ENCODE measurements around the gene RPP25. TPM values are rescaled to one million over a fixed set of nuclear protein-coding genes. Genes with fewer than 3 reads are reported as not detected.

The RPP25 gene
- total and polyA plus RNA-seq, 8 donors = 3.0 to 6.7 (median 4.7) TPM

DNA sequence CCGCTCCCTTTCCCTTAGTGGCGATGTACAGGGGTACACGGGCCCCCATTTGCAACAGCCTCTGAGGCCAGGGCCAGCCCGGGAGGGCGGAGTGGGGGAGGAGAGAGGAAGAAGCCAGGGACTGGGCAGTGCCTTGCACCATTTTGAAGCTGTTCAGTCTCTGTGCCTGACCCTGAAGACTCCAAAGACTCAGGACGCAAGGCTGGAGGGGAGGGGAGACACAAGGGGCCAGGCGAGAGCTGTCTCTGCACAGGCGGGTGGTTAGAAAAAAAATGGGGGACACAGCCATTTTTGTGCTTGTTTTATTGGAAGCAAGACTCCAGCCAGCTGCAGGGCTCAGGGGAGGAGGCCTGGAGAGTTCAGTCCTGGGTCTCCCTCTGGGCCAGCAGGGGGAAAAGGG, 1.6 kb downstream of the RPP25 start:
- WGBS, 2 donors = 83 to 85% methylated on average over 8 of the region's 8 CpGs
- DNase-seq (peak in 1 of 6 donors; percentile 18), ATAC-seq (no peak), FAIRE-seq (no peak)
- intact Hi-C loops (cut with DNase I) = loop anchor here in 2 of 3 donors (10.0 kb wide), 2 partner anchors 250 to 320 kb away; partner anchors contain the start of gene C15orf39 (in 1 of the 2)
- H3K27ac ChIP-seq = no peak overlapping the region
- H3K4me1 ChIP-seq = peaks cover 5 to 16% (median 12%) of the 10 kb centered on the region in 3 donors
- peak overlapping the region in 2 of 4 donors; percentile 71 to 80 for H3K4me3 ChIP-seq
- TF ChIP-seq, protein P1, sequence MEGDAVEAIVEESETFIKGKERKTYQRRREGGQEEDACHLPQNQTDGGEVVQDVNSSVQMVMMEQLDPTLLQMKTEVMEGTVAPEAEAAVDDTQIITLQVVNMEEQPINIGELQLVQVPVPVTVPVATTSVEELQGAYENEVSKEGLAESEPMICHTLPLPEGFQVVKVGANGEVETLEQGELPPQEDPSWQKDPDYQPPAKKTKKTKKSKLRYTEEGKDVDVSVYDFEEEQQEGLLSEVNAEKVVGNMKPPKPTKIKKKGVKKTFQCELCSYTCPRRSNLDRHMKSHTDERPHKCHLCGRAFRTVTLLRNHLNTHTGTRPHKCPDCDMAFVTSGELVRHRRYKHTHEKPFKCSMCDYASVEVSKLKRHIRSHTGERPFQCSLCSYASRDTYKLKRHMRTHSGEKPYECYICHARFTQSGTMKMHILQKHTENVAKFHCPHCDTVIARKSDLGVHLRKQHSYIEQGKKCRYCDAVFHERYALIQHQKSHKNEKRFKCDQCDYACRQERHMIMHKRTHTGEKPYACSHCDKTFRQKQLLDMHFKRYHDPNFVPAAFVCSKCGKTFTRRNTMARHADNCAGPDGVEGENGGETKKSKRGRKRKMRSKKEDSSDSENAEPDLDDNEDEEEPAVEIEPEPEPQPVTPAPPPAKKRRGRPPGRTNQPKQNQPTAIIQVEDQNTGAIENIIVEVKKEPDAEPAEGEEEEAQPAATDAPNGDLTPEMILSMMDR (IDR thresholded peaks at IDR 0.05) = no peak
- H3K27me3 ChIP-seq = no peaks in the 10 kb centered on the region
- no peaks in the 10 kb centered on the region for H3K36me3 ChIP-seq
- H3K9me3 ChIP-seq = no peaks in the 10 kb centered on the region

DNA sequence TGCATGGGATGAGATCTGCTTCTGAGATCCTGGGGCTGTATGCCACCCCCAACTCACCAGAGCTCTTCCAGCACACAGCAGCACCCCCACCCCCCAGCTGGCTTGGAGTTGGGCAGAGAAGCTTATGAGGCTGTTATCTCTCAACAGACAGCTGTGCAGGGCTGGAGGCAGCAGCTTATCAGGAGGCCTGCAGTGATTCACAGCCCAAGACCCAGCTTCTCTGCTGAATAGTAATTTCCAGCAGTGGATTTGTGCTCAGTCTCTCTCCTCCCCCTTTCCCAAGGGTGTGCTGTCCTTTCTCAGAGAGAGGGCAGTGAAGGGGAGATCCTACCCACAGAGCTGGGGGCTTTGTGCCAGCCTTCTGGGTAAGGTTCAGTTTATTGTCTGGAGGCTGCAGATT, 2.1 kb downstream of the RPP25 start:
- no peak overlapping the region for H3K27ac ChIP-seq
- ATAC-seq = no peak
- no peak overlapping the region for H3K4me3 ChIP-seq

DNA sequence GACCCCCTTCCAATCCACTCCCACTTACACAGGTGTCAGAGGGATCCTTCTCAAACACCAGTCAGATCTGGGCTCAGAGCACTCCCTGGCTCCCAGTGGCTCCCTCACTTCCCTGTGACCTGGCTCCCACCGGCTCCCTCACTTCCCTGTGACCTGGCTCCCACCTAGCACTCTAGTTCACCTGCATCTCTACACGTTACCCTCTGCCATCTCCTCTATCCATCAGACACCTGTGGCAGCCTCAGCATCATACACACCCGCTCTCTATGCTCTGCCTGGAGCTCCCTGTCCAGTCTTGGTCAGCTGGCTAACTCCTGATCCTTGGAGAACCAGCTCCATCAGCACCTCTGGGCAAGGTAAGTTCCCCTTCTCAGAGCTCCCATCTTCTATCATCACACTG, 5.6 kb downstream of the RPP25 start:
- Histone ChIP-seq H3K27ac (no peak overlapping the region), H3K4me3 (no peak overlapping the region), H3K27me3 (no peaks in the 10 kb centered on the region), H3K9me3 (no peaks in the 10 kb centered on the region), H3K4me1 (peaks cover 0 to 12% (median 9%) of the 10 kb centered on the region in 3 donors), H3K36me3 (no peaks in the 10 kb centered on the region)
- 50 to 54% methylated on average over 3 of the region's 3 CpGs for WGBS, 2 donors
- ATAC-seq (no peak), FAIRE-seq (no peak), DNase-seq (no peak)
- TF ChIP-seq, protein P1 (IDR thresholded peaks at IDR 0.05) = no peak
- intact Hi-C loops (cut with DNase I) = loop anchor here (5.0 to 10.0 kb wide), 3 partner anchors 179 to 316 kb away; partner anchors contain the start of gene C15orf39 (in 1 of the 3)

More for the DNA sequence above, 2.1 kb downstream of the RPP25 start:
- Histone ChIP-seq H3K4me1 (peaks cover 5 to 16% (median 12%) of the 10 kb centered on the region in 3 donors), H3K27me3 (no peaks in the 10 kb centered on the region), H3K36me3 (no peaks in the 10 kb centered on the region), H3K9me3 (no peaks in the 10 kb centered on the region)
- no peak for FAIRE-seq
- TF ChIP-seq, protein P1 (IDR thresholded peaks at IDR 0.05) = no peak
- no peak for DNase-seq
- intact Hi-C loops (cut with DNase I) = loop anchor here (5.0 to 10.0 kb wide), 3 partner anchors 182 to 320 kb away; partner anchors contain the start of gene C15orf39 (in 1 of the 3)

DNA sequence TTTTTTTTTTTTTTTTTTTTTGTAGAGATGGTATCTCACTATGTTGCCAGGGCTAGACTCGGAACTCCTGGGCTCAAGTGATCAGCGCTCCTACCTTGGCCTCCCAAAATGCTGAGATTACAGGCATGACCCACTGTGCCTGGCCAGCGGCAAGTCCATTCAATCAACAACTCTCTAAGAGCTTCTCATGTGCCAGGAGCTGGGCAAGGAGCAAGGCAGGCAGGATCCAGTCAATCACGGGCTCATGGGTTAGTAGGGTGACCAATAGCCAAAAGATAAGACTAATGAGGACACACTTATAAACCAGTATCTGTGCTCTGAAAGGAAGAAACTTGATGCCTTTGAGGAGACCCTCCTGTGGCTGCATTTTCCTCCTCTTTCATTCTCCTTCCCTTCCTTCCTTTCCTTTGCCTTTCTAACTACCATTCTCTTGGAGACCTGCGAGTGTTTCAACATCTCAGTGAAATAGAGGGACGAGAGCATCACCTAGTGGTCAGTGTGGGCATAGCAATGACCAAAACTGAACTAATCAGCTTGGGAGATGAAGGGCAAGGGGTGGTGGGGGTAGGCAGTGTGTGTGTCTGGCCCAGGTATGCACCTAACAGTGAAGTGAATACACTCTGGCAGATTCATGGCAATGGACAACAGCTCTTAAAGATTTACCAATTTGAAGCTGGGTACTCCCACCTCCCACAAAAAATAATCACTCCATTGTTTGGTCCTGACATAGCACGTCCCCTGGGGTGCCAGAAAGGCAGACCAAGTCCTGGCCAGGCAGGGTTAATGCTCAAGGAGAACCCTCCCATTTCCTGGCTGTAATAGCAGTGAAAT, 6.3 kb downstream of the RPP25 start:
- Histone ChIP-seq H3K27me3 (no peaks in the 10 kb centered on the region), H3K4me3 (no peak overlapping the region), H3K9me3 (no peaks in the 10 kb centered on the region), H3K4me1 (peaks cover 0 to 11% (median 8%) of the 10 kb centered on the region in 3 donors), H3K27ac (no peak overlapping the region), H3K36me3 (no peaks in the 10 kb centered on the region)
- no peak for FAIRE-seq
- WGBS, 2 donors = 38 to 43% methylated on average over 7 of the region's 7 CpGs
- DNase-seq = peak in 5 of 6 donors; percentile 58 to 85 (median 75)
- TF ChIP-seq, protein P1 (IDR thresholded peaks at IDR 0.05) = peak; percentile 88 to 94 (median 92)
- peak; percentile 70 to 96 (median 89) for ATAC-seq
- intact Hi-C loops (cut with DNase I) = loop anchor here (5.0 to 10.0 kb wide), 3 partner anchors 178 to 315 kb away; partner anchors contain the start of gene C15orf39 (in 1 of the 3)

Measured in pancreas (tissue), 10 donors.